Measurements from ENCODE around the gene SPAG9.

Gene SPAG9

GRCh38 chr17:50989149-50989548 is 131.5 kb downstream of the SPAG9 start:
- TF ChIP-seq CTCF (IDR thresholded peaks at IDR 0.05; ENCODE audit: low read depth, low read length, missing control alignments), result no peak
- no peak overlapping the region for H3K4me3 ChIP-seq (ENCODE audit: low read depth, low read length)
- no peak for DNase-seq (ENCODE audit: low read depth)

- no peak overlapping the region for H3K4me3 ChIP-seq (ENCODE audit: low read depth, low read length)
- DNase-seq (ENCODE audit: low read depth), result no peak
- TF ChIP-seq CTCF (IDR thresholded peaks at IDR 0.05; ENCODE audit: low read depth, low read length, missing control alignments), result no peak
Observed at GRCh38 chr17:50988427-50988826, 132.2 kb downstream of the SPAG9 start.

GRCh38 chr17:50986989-50987660 is 133.5 kb downstream of the SPAG9 start:
- TF ChIP-seq CTCF (IDR thresholded peaks at IDR 0.05; ENCODE audit: low read depth, low read length, missing control alignments), result no peak
- no peak for DNase-seq (ENCODE audit: low read depth)
- no peak overlapping the region for H3K4me3 ChIP-seq (ENCODE audit: low read depth, low read length)

- no peak for DNase-seq (ENCODE audit: low read depth)
- TF ChIP-seq CTCF (IDR thresholded peaks at IDR 0.05; ENCODE audit: low read depth, low read length, missing control alignments), result no peak
- H3K4me3 ChIP-seq (ENCODE audit: low read depth, low read length), result no peak overlapping the region
Observed at GRCh38 chr17:50981279-50981678, 139.4 kb downstream of the SPAG9 start.

GRCh38 chr17:50979524-50979927 is 141.1 kb downstream of the SPAG9 start:
- no peak overlapping the region for H3K4me3 ChIP-seq (ENCODE audit: low read depth, low read length)
- DNase-seq (ENCODE audit: low read depth), result no peak

GRCh38 chr17:50977487-50978159 is 143.0 kb downstream of the SPAG9 start:
- no peak for DNase-seq (ENCODE audit: low read depth)
- no peak for TF ChIP-seq CTCF (IDR thresholded peaks at IDR 0.05; ENCODE audit: low read depth, low read length, missing control alignments)
- H3K4me3 ChIP-seq (ENCODE audit: low read depth, low read length), result no peak overlapping the region

More at GRCh38 chr17:50979524-50979927, 141.1 kb downstream of the SPAG9 start:
- no peak for TF ChIP-seq CTCF (IDR thresholded peaks at IDR 0.05; ENCODE audit: low read depth, low read length, missing control alignments)

All from GM12864 (cell line).